SK-N-MC (cell line): ENCODE measurements around the gene TNNI3.
A peak's percentile ranks its signal among the peaks of the same experiment; 100 is the strongest.
"Not testable (repeated sequence)": the region's sequence is repeated elsewhere in the genome, so short reads cannot be mapped to it uniquely, and the experiment has no call there.

Experiments
- DNase-seq: peaks from one replicate; pipeline ENCODE4 v3.0.0-alpha.2; 2011; ENCODE audit warnings: low read depth, low spot score
- H3K27ac ChIP-seq: fragments of 200-600 bp; sonication (generic); 2 replicates; pipeline ENCODE4 v1.5.1; 2016; ENCODE audit warnings: mixed run types
- H3K36me3 ChIP-seq: fragments of 200-600 bp; sonication (generic); 2 replicates; pipeline ENCODE4 v1.6.1; 2017; ENCODE audit warnings: antibody characterized with exemption, low read length, mixed read lengths; ENCODE audit not compliant: insufficient read depth
- H3K4me3 ChIP-seq: fragments of 200-600 bp; sonication (generic); 2 replicates; pipeline ENCODE4 v1.5.1; 2016
- H3K9ac ChIP-seq: fragments of 200-600 bp; sonication (generic); 2 replicates; pipeline ENCODE4 v1.8.0; 2017; ENCODE audit warnings: mixed run types, mixed read lengths; ENCODE audit not compliant: insufficient read length
- H3K9me3 ChIP-seq: fragments of 200-600 bp; sonication (generic); 2 replicates; pipeline ENCODE4 v1.6.1; 2017; ENCODE audit warnings: low read depth, mild to moderate bottlenecking, antibody characterized with exemption, low read length, moderate library complexity, mixed read lengths
- EZH2 ChIP-seq: fragments of 200-600 bp; sonication (generic); IDR thresholded peaks from one replicate; pipeline ENCODE4 v1.6.1; 2017; ENCODE audit warnings: antibody characterized with exemption
- FOXP2 ChIP-seq: optimal IDR thresholded peaks from 2 replicates; pipeline ENCODE3; 2011; ENCODE audit warnings: mild to moderate bottlenecking, moderate library complexity; ENCODE audit not compliant: insufficient read depth; ENCODE audit errors: extremely low read length, control extremely low read depth
- POLR2AphosphoS5 ChIP-seq: IDR thresholded peaks from 2 replicates; pipeline ENCODE4 v1.6.1; 2012; ENCODE audit warnings: mild to moderate bottlenecking, low read depth, low read length, borderline replicate concordance

TNNI3 gene

DNA sequence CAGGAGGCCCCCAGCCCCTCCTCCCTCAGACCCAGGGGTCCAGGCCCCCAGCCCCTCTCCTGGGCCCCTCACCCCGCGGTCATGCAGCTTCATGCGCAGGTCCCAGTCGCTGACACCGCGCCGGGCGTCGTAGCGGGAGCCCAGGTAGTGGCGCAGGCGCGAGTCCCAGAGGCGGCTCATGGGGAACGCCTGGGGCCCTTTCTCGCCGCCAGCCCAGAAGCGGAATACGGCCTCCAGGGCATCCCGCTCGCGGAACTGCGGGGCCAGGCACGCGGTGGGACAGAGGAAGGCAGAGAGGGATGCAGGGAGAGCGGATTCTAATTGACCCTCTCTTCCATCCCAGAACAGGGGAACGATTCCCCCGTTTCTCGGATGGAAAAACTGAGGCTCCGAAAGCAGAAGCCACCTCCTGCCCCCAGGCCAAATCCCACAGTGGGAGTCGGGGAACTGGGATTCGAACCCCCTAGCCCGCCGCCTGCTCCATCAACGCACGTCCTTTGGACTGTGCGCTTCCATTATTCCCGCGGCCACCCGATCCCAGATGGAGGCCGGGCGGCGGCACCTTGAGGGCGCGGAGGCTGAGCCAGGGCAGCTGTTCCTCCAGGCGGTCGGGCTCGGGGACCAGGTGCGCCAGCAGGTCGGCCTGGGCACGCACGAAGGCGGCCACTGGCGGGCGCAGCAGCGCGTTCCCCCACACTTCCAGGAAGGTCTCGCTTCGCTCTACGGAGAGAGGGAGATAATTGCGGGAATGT is 4.2 kb upstream of the TNNI3 start:
- Histone ChIP-seq H3K36me3 (no peaks in the 10 kb centered on the region), H3K4me3 (no peak overlapping the region), H3K9me3 (no peaks in the 10 kb centered on the region), H3K9ac (no peak overlapping the region), H3K27ac (no peak overlapping the region)
- DNase-seq, result no peak
- TF ChIP-seq EZH2, result no peak
- TF ChIP-seq POLR2AphosphoS5, result no peak
- TF ChIP-seq FOXP2, result no peak

- TF ChIP-seq FOXP2 (no peak), EZH2 (no peak), POLR2AphosphoS5 (no peak)
- Histone ChIP-seq H3K9me3 (no peaks in the 10 kb centered on the region), H3K4me3 (no peak overlapping the region), H3K9ac (no peak overlapping the region), H3K36me3 (no peaks in the 10 kb centered on the region), H3K27ac (no peak overlapping the region)
- DNase-seq, result no peak
These were observed 3.4 kb upstream of the TNNI3 start for GRCh38 chr19:55160986-55161365.

GRCh38 chr19:55160128-55160985 is 2.8 kb upstream of the TNNI3 start:
- TF ChIP-seq FOXP2 (peak; percentile 59), POLR2AphosphoS5 (no peak)
- H3K4me3 ChIP-seq, result peak overlapping the region; percentile 61

GRCh38 chr19:55158848-55159749 is 1.6 kb upstream of the TNNI3 start:
- Histone ChIP-seq H3K4me3 (no peak overlapping the region), H3K9me3 (no peaks in the 10 kb centered on the region), H3K36me3 (no peaks in the 10 kb centered on the region), H3K27ac (peak overlapping the region; percentile 19; the same call in 1 of the 2 replicates), H3K9ac (no peak overlapping the region)
- DNase-seq, result no peak
- TF ChIP-seq FOXP2, result no peak
- no peak for TF ChIP-seq POLR2AphosphoS5
- TF ChIP-seq EZH2, result no peak

More at GRCh38 chr19:55160128-55160985, 2.8 kb upstream of the TNNI3 start:
- DNase-seq, result no peak
- H3K27ac ChIP-seq, result no peak overlapping the region
- H3K36me3 ChIP-seq, result no peaks in the 10 kb centered on the region
- H3K9ac ChIP-seq, result peak overlapping the region; percentile 51
- H3K9me3 ChIP-seq, result no peaks in the 10 kb centered on the region

- TF ChIP-seq EZH2, result no peak
- TF ChIP-seq FOXP2, result no peak
- TF ChIP-seq POLR2AphosphoS5, result no peak
- Histone ChIP-seq H3K4me3 (no peak overlapping the region), H3K27ac (peak overlapping the region; percentile 19; the same call in 1 of the 2 replicates), H3K36me3 (no peaks in the 10 kb centered on the region; the same call in 1 of the 2 replicates), H3K9me3 (no peaks in the 10 kb centered on the region), H3K9ac (no peak overlapping the region)
- DNase-seq, result no peak
These were observed 891 bp upstream of the TNNI3 start for GRCh38 chr19:55158423-55158822.

GRCh38 chr19:55156202-55157063 is 1.1 kb downstream of the TNNI3 start:
- DNase-seq, result peak; percentile 85
- Histone ChIP-seq H3K36me3 (peaks cover 9% of the 10 kb centered on the region), H3K9me3 (no peaks in the 10 kb centered on the region; the same call in 1 of the 2 replicates), H3K4me3 (peak overlapping the region; percentile 86), H3K27ac (no peak overlapping the region), H3K9ac (peak overlapping the region; percentile 66)
- TF ChIP-seq POLR2AphosphoS5 (peak; percentile 58), EZH2 (no peak)

DNA sequence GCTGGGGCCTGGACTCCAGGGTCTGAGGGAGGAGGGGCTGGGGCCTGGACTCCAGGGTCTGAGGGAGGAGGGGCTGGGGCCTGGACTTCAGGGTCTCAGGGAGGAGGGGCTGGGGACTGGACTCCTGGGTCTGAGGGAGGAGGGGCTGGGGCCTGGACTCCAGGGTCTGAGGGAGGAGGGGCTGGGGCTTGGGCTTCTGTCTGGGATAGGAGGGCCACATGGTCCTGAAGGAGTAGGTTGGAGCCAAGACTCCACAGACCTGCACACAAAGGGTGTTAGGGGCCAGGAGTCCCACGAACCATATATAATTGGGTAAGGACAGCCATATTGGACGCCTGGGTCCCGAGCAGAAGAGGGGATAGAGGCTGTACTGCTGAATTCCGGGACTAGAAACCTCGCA is 1.7 kb downstream of the TNNI3 start:
- H3K36me3 ChIP-seq, result peaks cover 11% of the 10 kb centered on the region
- H3K9ac ChIP-seq, result peak overlapping the region; percentile 66
- H3K27ac ChIP-seq, DNase-seq, H3K9me3 ChIP-seq: not testable (repeated sequence)
- peak overlapping the region; percentile 86 for H3K4me3 ChIP-seq
